Measurements from ENCODE around the gene RAPGEF4.

DNA sequence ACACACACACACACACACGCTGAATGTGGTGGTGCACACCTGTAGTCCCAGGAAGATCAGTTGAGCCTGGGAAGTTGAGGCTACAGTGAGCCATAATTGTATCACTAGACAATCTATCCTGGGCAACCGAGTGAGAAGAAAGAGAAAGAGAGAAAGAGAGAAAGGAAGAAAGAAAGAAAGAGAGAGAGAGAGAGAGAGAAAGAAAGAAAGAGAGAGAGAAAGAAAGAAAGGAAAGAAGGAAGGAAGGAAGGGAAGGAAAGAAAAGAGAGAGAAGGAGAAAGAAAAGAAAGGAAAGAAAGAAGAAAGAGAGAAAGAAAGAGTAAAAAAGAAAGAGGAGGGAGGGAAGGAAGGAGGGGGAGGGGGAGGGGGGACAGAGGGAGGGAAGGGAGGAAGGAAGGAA lies 190.0 kb downstream of the RAPGEF4 start:
- TF ChIP-seq POLR2A (IDR thresholded peaks at IDR 0.05), result no peak
- TF ChIP-seq, protein P1, sequence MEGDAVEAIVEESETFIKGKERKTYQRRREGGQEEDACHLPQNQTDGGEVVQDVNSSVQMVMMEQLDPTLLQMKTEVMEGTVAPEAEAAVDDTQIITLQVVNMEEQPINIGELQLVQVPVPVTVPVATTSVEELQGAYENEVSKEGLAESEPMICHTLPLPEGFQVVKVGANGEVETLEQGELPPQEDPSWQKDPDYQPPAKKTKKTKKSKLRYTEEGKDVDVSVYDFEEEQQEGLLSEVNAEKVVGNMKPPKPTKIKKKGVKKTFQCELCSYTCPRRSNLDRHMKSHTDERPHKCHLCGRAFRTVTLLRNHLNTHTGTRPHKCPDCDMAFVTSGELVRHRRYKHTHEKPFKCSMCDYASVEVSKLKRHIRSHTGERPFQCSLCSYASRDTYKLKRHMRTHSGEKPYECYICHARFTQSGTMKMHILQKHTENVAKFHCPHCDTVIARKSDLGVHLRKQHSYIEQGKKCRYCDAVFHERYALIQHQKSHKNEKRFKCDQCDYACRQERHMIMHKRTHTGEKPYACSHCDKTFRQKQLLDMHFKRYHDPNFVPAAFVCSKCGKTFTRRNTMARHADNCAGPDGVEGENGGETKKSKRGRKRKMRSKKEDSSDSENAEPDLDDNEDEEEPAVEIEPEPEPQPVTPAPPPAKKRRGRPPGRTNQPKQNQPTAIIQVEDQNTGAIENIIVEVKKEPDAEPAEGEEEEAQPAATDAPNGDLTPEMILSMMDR (IDR thresholded peaks at IDR 0.05), result no peak
